Hepatocyte (in vitro differentiated cells): ENCODE measurements around the gene ZER1. TPM values are rescaled to one million over a fixed set of nuclear protein-coding genes. Genes with fewer than 3 reads are reported as not detected.

Source experiments
- DNase-seq: peaks from one replicate; pipeline ENCODE4 v3.0.0-alpha.2; 2016; ENCODE audit warnings: low spot score
- H2AFZ ChIP-seq: fragments of 200-600 bp; sonication (generic); 2 replicates; pipeline ENCODE4 v1.6.0; 2016; ENCODE audit warnings: antibody characterized with exemption, mild to moderate bottlenecking
- H3K27ac ChIP-seq: fragments of 200-600 bp; sonication (generic); 2 replicates; pipeline ENCODE4 v1.5.1; 2016; ENCODE audit warnings: mild to moderate bottlenecking
- H3K27me3 ChIP-seq: fragments of 200-600 bp; sonication (generic); 2 replicates; pipeline ENCODE4 v1.6.1; 2016
- H3K36me3 ChIP-seq: fragments of 200-600 bp; sonication (generic); replicated peaks from 2 replicates; pipeline ENCODE4 v1.5.1; 2016; ENCODE audit warnings: low read depth; ENCODE audit not compliant: insufficient read depth
- H3K4me1 ChIP-seq: fragments of 200-600 bp; sonication (generic); 2 replicates; pipeline ENCODE4 v1.5.1; 2016; ENCODE audit warnings: mild to moderate bottlenecking, moderate library complexity; ENCODE audit not compliant: insufficient read depth
- H3K4me2 ChIP-seq: fragments of 200-600 bp; sonication (generic); 2 replicates; pipeline ENCODE4 v1.6.0; 2016
- H3K4me3 ChIP-seq: fragments of 200-600 bp; sonication (generic); 2 replicates; pipeline ENCODE4 v1.5.1; 2016; ENCODE audit warnings: mild to moderate bottlenecking
- H3K79me2 ChIP-seq: fragments of 200-600 bp; sonication (generic); 2 replicates; pipeline ENCODE4 v1.6.0; 2017; ENCODE audit warnings: mild to moderate bottlenecking
- H3K9me2 ChIP-seq: fragments of 200-600 bp; sonication (generic); replicated peaks from 2 replicates; pipeline ENCODE4 v1.6.0; 2017; ENCODE audit warnings: mild to moderate bottlenecking; ENCODE audit not compliant: insufficient read depth
- H3K9me3 ChIP-seq: fragments of 200-600 bp; sonication (generic); 2 replicates; pipeline ENCODE4 v1.5.1; 2016; ENCODE audit warnings: low read depth, mild to moderate bottlenecking
- H4K20me1 ChIP-seq: fragments of 200-600 bp; sonication (generic); 2 replicates; pipeline ENCODE4 v1.6.0; 2016; ENCODE audit warnings: mild to moderate bottlenecking; ENCODE audit not compliant: insufficient read depth, poor library complexity, severe bottlenecking
- EZH2 ChIP-seq: fragments of 200-600 bp; sonication (generic); IDR thresholded peaks from 2 replicates; pipeline ENCODE4 v1.6.1; 2016; ENCODE audit warnings: antibody characterized with exemption, mild to moderate bottlenecking, borderline replicate concordance
- EZH2phosphoT487 ChIP-seq: fragments of 200-600 bp; sonication (generic); IDR thresholded peaks from one replicate; pipeline ENCODE4 v1.6.1; 2018; ENCODE audit warnings: antibody characterized with exemption, mild to moderate bottlenecking, low read depth, moderate library complexity; ENCODE audit not compliant: unreplicated experiment, severe bottlenecking
- WGBS: methylation state at CpG from one replicate; pipeline ENCODE4 v1.1.6; 2016; ENCODE audit warnings: low lambda C conversion rate; ENCODE audit errors: missing lambda C conversion rate; 5-methylcytosine and 5-hydroxymethylcytosine counted together
- polyA plus RNA-seq: library from polyadenylated mRNA; unstranded; fragments of >200 nt; fragmentation: Nextera tagmentation; extraction: Ambion mirVana; gene quantifications from 2 replicates; pipeline ENCODE4 v1.2.1, GENCODE V29; 2016
- small RNA-seq: library from RNA; depleted of rRNA; stranded (forward); fragments of <200 nt; gene quantifications from one replicate; pipeline ENCODE3, GENCODE V24; 2014
- total RNA-seq: library from RNA; depleted of rRNA; stranded (reverse); fragments of >200 nt; gene quantifications from 2 replicates; pipeline ENCODE4 v1.2.3, GENCODE V29; 2014
- TF ChIP-seq, protein P1 (sequence below): fragments of 200-600 bp; sonication (generic); IDR thresholded peaks from 2 replicates; pipeline ENCODE4 v1.5.1; 2016; ENCODE audit warnings: antibody characterized with exemption, mild to moderate bottlenecking; ENCODE audit not compliant: poor library complexity

Gene ZER1
- total and polyA plus RNA-seq, 2 experiments from 2014 or later: 24.4 to 38.9 TPM

GRCh38 chr9:128683340-128684064 is 88.2 kb downstream of the ZER1 start:
- Histone ChIP-seq H3K27me3 (no peaks in the 10 kb centered on the region), H3K36me3 (no peaks in the 10 kb centered on the region), H3K4me3 (peak overlapping the region; percentile 77), H2AFZ (peak overlapping the region; percentile 29), H4K20me1 (no peaks in the 10 kb centered on the region), H3K4me2 (peak overlapping the region; percentile 98), H3K4me1 (peaks cover 33% of the 10 kb centered on the region), H3K27ac (peak overlapping the region; percentile 99), H3K9me3 (no peaks in the 10 kb centered on the region), H3K9me2 (no peaks in the 10 kb centered on the region), H3K79me2 (peaks cover 45% of the 10 kb centered on the region)
- peak; percentile 81 for DNase-seq
- WGBS: 5% methylated on average over 21 of the region's 21 CpGs
- TF ChIP-seq EZH2 (no peak), EZH2phosphoT487 (no peak)
- TF ChIP-seq, protein P1, sequence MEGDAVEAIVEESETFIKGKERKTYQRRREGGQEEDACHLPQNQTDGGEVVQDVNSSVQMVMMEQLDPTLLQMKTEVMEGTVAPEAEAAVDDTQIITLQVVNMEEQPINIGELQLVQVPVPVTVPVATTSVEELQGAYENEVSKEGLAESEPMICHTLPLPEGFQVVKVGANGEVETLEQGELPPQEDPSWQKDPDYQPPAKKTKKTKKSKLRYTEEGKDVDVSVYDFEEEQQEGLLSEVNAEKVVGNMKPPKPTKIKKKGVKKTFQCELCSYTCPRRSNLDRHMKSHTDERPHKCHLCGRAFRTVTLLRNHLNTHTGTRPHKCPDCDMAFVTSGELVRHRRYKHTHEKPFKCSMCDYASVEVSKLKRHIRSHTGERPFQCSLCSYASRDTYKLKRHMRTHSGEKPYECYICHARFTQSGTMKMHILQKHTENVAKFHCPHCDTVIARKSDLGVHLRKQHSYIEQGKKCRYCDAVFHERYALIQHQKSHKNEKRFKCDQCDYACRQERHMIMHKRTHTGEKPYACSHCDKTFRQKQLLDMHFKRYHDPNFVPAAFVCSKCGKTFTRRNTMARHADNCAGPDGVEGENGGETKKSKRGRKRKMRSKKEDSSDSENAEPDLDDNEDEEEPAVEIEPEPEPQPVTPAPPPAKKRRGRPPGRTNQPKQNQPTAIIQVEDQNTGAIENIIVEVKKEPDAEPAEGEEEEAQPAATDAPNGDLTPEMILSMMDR: no peak

Small RNAs within 50 kb of the gene (small RNA-seq; reads per million reads assigned to genes)
- gene RF00017 (not detected), gene RN7SL560P (not detected)

Other genes with a start within 250 kb of the ZER1 start
- 182 and 184 TPM in 2 replicates for gene SPTAN1, start 219.3 kb downstream of the ZER1 start, total RNA-seq
- 123 and 144 TPM in 2 replicates for gene SPTAN1, start 219.3 kb downstream of the ZER1 start, polyA plus RNA-seq
- 32.4 and 39.9 TPM in 2 replicates for gene DYNC2I2, start 115.1 kb downstream of the ZER1 start, total RNA-seq
- 78.7 and 91.8 TPM in 2 replicates for gene DYNC2I2, start 115.1 kb downstream of the ZER1 start, polyA plus RNA-seq
- gene SET, start 82.7 kb downstream of the ZER1 start, total RNA-seq: 343 and 416 TPM in 2 replicates
- gene SET, start 82.7 kb downstream of the ZER1 start, polyA plus RNA-seq: 213 and 217 TPM in 2 replicates
- gene PKN3, start 69.4 kb downstream of the ZER1 start, total RNA-seq: 4.0 and 4.5 TPM in 2 replicates
- 3.7 and 9.4 TPM in 2 replicates for gene PKN3, start 69.4 kb downstream of the ZER1 start, polyA plus RNA-seq
- gene ZDHHC12, start 47.8 kb downstream of the ZER1 start, total RNA-seq: 26.2 and 33.5 TPM in 2 replicates
- gene ZDHHC12, start 47.8 kb downstream of the ZER1 start, polyA plus RNA-seq: 76.3 and 84.9 TPM in 2 replicates
- gene TBC1D13, start 15.3 kb upstream of the ZER1 start, total RNA-seq: 21.4 and 39.3 TPM in 2 replicates
- 20.4 and 25.2 TPM in 2 replicates for gene TBC1D13, start 15.3 kb upstream of the ZER1 start, polyA plus RNA-seq
- gene ENDOG, start 46.6 kb upstream of the ZER1 start, total RNA-seq: 18.9 and 22.5 TPM in 2 replicates
- 32.6 and 37.4 TPM in 2 replicates for gene ENDOG, start 46.6 kb upstream of the ZER1 start, polyA plus RNA-seq
- gene SPOUT1, start 57.9 kb upstream of the ZER1 start, total RNA-seq: 21.9 and 27.3 TPM in 2 replicates
- 38.5 and 59.6 TPM in 2 replicates for gene SPOUT1, start 57.9 kb upstream of the ZER1 start, polyA plus RNA-seq
- 5.1 and 7.9 TPM in 2 replicates for gene KYAT1, start 110.0 kb upstream of the ZER1 start, total RNA-seq
- 8.4 and 8.7 TPM in 2 replicates for gene KYAT1, start 110.0 kb upstream of the ZER1 start, polyA plus RNA-seq
- 28.8 and 30.7 TPM in 2 replicates for gene LRRC8A, start 110.2 kb upstream of the ZER1 start, total RNA-seq
- gene LRRC8A, start 110.2 kb upstream of the ZER1 start, polyA plus RNA-seq: 46.8 and 55.6 TPM in 2 replicates
- 12.6 and 20.3 TPM in 2 replicates for gene PHYHD1, start 149.1 kb upstream of the ZER1 start, total RNA-seq
- gene PHYHD1, start 149.1 kb upstream of the ZER1 start, polyA plus RNA-seq: 25.7 and 32.3 TPM in 2 replicates
- 30.2 and 34.2 TPM in 2 replicates for gene DOLK, start 175.7 kb upstream of the ZER1 start, total RNA-seq
- gene DOLK, start 175.7 kb upstream of the ZER1 start, polyA plus RNA-seq: 37.4 and 45.0 TPM in 2 replicates
- 24.4 and 28.1 TPM in 2 replicates for gene NUP188, start 175.8 kb upstream of the ZER1 start, total RNA-seq
- 28.1 and 31.2 TPM in 2 replicates for gene NUP188, start 175.8 kb upstream of the ZER1 start, polyA plus RNA-seq